SIG-M5 treated with dmso at 0.1 percent for 504 hours (cell line): Measurements from ENCODE around the gene TEX26.

Experiments
- DNase-seq: peaks from one replicate; lab custom pipeline; 2025; ENCODE audit not compliant: unreplicated experiment; lab: John Stamatoyannopoulos, UW

Gene TEX26

GRCh38 chr13:30932481-30933353 lies at the start of gene TEX26:
Gene TEX26 (plus strand): TSS chr13:30932656. CDS start chr13:30932716, 60 bp downstream.
- no peak for DNase-seq

DNA sequence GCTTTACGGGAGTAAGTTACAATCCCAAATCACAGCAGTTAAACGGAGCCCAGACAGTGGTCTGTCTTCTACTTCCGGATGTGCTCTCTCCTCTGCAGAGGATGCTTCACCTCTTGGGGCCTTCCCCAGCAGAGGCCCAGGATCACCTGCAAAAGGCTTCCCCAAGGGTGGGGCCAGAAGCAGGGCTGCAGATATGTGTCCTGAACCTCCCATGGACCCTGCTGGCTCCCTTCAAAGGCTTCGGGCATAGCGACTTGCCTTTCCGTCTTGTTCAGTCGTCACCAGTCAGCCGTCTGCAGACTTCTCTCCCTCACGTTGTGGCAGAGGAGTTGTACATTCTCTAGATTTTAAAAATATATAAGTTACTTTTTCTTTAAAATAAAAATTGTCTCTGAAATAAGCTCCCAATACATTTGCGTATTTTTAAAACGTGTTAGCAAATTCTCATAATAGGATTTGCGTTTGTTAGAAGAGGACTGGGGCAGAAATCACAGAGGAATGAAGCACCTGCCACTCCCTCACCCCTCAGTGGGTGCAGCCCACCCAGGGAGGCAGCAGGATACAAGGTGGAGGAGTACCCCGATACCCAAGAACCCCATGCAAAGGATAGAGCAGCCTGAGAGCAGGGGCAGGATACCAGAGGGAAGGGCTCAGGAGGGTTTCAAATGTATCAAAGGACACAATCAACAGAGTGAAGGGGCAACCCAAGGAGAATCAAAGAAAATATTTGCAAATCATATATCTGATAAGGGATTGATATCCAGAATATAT lies 49.3 kb upstream of the TEX26 start:
- DNase-seq, result no peak

DNA sequence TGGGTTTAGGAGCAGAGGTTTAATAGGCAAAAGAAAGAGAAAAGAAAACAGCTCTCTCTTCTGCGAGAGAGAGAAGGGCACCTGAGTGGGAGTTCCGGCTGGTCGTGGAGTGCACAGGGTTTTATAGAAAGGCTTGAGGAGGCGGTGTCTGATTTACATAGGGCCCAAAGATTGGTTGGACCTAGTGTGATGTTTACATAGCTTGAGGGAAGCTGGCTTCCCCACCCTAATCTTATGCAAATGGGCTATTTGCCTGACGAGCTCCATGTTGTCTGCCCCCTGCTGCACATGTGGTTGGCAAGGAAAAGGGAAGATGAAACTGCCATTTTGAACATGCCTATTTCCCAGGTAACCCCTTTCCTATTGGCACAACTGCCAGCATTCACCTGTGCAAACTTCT lies 47.9 kb upstream of the TEX26 start:
- no peak for DNase-seq

- no peak for DNase-seq
These were observed 43.2 kb upstream of the TEX26 start for GRCh38 chr13:30889196-30889690.

DNA sequence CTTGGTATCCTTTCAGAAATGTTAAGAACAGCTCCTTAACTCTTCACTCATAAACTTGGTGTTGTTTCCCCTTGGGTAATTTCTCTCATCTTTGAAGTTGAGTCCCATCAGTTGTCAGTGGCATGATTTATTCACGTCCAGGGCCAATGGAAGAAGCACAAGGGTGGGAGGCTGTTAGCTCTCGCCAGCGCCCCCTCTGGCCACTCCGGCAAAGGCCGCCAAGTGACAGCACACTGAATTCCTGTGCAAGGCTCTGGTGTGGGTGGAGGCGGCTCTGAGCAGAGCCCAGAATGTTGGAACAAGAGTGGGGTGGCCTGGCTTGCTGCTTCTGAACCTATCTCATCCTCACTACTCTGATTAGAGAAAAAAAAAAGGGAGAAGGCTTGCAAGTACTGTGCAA lies 39.5 kb upstream of the TEX26 start:
- DNase-seq, result no peak

- DNase-seq, result no peak
These were observed 36.7 kb upstream of the TEX26 start for GRCh38 chr13:30895773-30896172.

DNA sequence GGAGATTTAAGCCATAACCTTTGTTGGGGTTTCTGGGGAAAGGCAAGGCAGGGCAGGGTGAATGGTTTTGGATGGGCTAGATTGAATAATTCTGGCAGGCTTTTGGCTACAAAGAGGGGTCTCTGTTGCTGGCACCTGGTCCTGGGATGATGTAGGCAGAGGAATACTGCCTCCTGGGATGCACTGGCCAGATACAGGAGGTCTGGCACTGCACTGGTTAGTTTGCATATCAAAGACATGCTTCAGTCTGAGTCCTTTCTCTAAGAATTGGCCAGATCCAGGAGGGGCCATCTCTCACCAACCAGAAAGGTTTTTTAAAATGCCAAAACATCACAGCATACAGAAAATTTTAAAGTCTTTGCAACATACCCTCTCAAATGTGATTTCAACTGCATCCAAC lies 34.4 kb upstream of the TEX26 start:
- no peak for DNase-seq

DNA sequence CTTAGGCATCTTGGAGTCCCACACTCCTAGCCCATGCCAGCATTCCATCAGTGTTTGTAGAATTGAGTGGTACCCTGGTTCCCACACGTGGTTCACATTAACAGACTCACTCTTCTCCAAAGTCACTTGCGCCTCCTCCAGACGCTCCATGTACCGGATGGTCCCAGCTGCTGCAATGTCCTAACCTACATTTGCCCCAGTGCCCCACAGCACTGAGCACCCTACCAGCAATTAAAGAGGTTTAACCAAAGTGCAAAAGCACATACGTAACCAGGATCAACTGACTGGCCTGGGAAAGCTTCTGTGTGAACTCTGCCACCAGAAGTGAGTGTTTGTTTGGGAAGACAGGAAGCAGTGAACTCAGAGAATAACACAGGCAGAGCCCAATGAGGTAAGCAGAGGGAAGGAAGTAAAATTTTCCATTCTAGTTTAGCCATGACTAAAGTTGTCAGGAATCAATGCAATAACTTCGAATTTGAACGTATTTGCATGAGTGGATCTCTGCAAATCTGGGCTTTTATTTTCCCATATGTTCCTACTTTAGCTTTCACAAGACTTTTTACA lies 33.7 kb upstream of the TEX26 start:
- DNase-seq, result no peak

GRCh38 chr13:30900436-30900835 lies 32.0 kb upstream of the TEX26 start:
- DNase-seq, result no peak

GRCh38 chr13:30900952-30901749 lies 31.3 kb upstream of the TEX26 start:
- no peak for DNase-seq

GRCh38 chr13:30904043-30904442 lies 28.4 kb upstream of the TEX26 start:
- DNase-seq, result no peak

- DNase-seq, result no peak
These were observed 26.5 kb upstream of the TEX26 start, which contains the start of gene MEDAG for GRCh38 chr13:30905932-30906383. Gene MEDAG (plus strand): TSS chr13:30906271. CDS start chr13:30906516, 245 bp downstream.

DNA sequence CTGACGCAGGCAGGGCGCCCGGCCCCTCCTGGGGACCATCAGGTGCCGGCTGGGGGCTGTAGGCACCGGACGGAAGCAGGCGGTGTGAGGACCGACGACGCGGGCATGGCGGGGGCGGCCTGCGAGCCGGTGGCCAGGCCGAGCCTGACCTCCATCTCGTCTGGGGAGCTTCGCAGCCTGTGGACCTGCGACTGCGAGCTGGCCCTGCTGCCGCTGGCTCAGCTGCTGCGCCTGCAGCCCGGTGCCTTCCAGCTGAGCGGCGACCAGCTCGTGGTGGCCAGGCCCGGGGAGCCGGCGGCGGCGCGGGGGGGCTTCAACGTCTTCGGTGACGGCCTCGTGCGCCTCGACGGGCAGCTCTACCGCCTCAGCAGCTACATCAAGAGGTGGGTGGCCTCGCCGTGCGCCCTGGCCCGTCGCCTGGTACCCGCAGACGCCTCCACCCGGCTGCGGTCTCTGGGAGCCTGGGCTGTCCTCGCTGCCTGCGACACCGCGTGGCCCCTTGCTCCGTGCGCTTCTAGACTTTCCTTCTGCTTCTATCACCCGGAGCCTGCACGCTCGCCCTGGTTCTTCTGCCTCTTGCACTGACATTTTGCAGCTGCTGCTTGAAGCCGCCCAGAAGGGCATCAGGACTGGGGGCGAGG lies 25.9 kb upstream of the TEX26 start:
- DNase-seq, result no peak

DNA sequence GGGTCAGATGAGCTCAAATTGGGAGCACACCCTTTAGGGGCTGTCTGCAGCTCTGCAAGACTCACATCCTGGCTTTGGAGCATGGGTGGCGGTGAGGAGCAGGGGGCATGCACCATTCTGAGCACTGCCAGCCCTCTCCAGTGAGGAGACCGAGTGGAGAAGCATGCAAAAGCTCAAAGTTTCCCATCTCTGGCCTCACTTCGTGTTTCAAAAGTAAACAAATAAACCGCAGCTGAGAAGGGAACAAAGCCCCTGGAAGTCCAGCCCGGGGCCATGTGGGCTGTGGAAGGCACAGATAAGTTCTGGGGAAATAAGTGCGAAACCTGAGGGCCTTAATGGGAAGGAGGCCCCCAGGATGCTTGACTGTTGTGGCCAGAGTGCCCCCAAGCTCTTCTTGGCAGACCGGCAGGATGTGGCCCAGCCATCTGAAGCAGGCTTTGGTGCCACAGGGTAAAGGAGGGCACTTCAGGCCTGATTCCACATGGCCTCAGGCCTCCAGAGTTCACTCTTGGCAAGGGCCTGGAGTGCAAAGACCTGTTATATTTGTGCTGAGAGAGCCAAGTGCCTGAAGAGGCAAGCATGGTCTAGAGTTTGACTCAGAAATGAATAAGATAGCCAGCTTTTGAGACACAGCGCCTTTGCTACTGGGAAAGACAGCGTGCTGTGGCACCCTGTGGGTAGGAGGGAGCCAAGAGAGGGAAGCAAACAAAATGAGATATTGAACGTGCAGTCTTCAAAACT lies 25.2 kb upstream of the TEX26 start:
- DNase-seq, result no peak

DNA sequence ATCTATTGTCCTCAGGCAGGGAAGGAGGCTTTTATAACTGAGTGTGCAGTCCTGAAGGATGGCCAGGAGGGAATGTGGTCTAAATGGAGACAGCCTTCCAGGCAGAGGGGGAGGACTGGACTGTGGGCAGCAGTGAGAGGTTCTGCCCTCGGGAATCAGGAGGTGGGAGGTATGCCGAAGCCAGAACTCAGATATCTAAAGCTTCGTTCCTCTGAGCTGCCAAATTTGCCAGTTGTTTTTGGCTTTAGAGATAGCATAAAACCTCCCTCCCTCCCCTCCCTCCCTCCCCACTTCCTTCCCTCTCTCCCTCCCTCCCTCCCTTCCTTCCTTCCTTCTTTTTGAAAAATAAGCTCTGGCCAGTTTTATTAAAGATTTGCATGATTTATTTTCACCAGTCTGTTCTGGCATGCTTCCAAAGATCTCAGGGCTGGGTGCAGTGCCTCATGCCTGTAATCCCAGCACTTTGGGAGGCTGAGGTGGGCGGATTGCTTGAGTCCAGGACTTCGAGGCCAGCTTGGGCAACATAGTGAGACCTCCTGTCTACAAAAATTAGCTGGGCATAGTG lies 24.0 kb upstream of the TEX26 start:
- DNase-seq, result no peak

GRCh38 chr13:30910676-30911075 lies 21.8 kb upstream of the TEX26 start:
- no peak for DNase-seq

- DNase-seq, result no peak
These were observed 16.5 kb upstream of the TEX26 start for GRCh38 chr13:30915691-30916541.

DNA sequence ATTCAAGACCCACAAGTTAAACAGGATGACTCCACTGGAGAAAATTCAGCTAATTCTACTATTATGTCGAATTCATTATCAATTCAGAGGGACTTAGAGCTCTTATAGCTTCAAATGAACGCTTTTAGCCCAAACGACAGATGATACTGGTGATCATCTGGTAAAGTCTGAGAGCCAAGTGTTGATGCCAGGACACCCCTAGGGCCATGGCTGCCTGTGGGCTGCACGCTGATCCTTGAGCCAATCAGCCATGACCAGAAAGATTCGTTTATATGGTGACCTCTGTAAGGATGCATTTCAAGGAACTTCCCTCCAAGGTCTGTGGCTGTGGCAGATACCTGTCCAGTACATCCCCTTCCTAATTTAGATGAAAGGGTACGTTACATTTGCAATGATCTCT lies 15.5 kb upstream of the TEX26 start:
- no peak for DNase-seq
